Spleen (tissue), 11 donors: Measurements from ENCODE around the gene ATP5F1E. TPM values are rescaled to one million over a fixed set of nuclear protein-coding genes. Genes with fewer than 3 reads are reported as not detected.

Source experiments
- DNase-seq: peaks from one replicate; pipeline ENCODE4 v3.0.0-alpha.2; 2020
- H3K27ac ChIP-seq, 8 donors: fragments of 200-600 bp; sonication (generic) in 7 of 8; 1 replicate in 4 of 8; 2 replicates in 4 of 8; pipeline versions ENCODE4 v1.5.0 to v1.8.0; 2016 to 2021; ENCODE audit warnings: inconsistent platforms in 4 of 8, mild to moderate bottlenecking in 4 of 8, moderate library complexity in 1 of 8
- H3K27me3 ChIP-seq, 7 donors: fragments of 200-600 bp; sonication (generic) in 6 of 7; replicated peaks in 1 of 7; 1 replicate in 4 of 7; 2 replicates in 3 of 7; pipeline versions ENCODE4 v1.5.0 to v1.8.0; 2016 to 2021; ENCODE audit warnings: inconsistent platforms in 3 of 7, mild to moderate bottlenecking in 1 of 7
- H3K36me3 ChIP-seq, 6 donors: fragments of 200-600 bp; sonication (generic) in 5 of 6; 1 replicate in 4 of 6; 2 replicates in 2 of 6; pipeline versions ENCODE4 v1.5.0 to v1.8.0; 2016 to 2021; ENCODE audit warnings: inconsistent platforms in 2 of 6
- H3K4me1 ChIP-seq, 6 donors: fragments of 200-600 bp; sonication (generic) in 5 of 6; 1 replicate in 3 of 6; 2 replicates in 3 of 6; pipeline versions ENCODE4 v1.5.0 to v1.8.0; 2016 to 2021; ENCODE audit warnings: inconsistent platforms in 3 of 6
- H3K4me3 ChIP-seq, 8 donors: fragments of 200-600 bp; sonication (generic) in 7 of 8; 1 replicate in 4 of 8; 2 replicates in 4 of 8; pipeline versions ENCODE4 v1.5.0 to v1.8.0; 2016 to 2021; ENCODE audit warnings: inconsistent platforms in 4 of 8, mild to moderate bottlenecking in 4 of 8, moderate library complexity in 2 of 8
- H3K9me3 ChIP-seq, 8 donors: fragments of 200-600 bp; sonication (generic) in 7 of 8; 1 replicate in 4 of 8; 2 replicates in 4 of 8; pipeline versions ENCODE4 v1.5.0 to v1.8.0; 2016 to 2021; ENCODE audit warnings: inconsistent platforms in 4 of 8
- CTCF ChIP-seq, 11 experiments: fragments of 200-600 bp in 7 of 11; fragments of 450-650 bp in 4 of 11; sonication (generic) in 4 of 11; IDR thresholded peaks in 8 of 11; conservative IDR thresholded peaks in 3 of 11; 1 replicate in 7 of 11; 2 replicates in 4 of 11; pipeline versions ENCODE4 v1.4.0 to v1.8.0; 2016 to 2021; ENCODE audit warnings: antibody characterized with exemption in 11 of 11, inconsistent platforms in 4 of 11, mild to moderate bottlenecking in 1 of 11
- POLR2A ChIP-seq, 3 donors: fragments of 450-650 bp; IDR thresholded peaks; one replicate each; pipeline ENCODE4 v1.5.1; 2017; ENCODE audit warnings: antibody characterized with exemption in 3 of 3, mild to moderate bottlenecking in 1 of 3
- POLR2AphosphoS5 ChIP-seq, 3 donors: sonication (generic); formaldehyde crosslinking; IDR thresholded peaks; one replicate each; pipeline ENCODE4 v1.5.1; 2017; ENCODE audit warnings: antibody characterized with exemption in 3 of 3
- WGBS, 5 donors: extraction: QIAGEN DNeasy Blood & Tissue Kit in 3 of 5; methylation state at CpG; one replicate each; pipeline versions ENCODE4 v1.1.5 to v1.1.7; 2013 to 2018; 5-methylcytosine and 5-hydroxymethylcytosine counted together
- intact Hi-C: fragments of 100-400 bp; cut with DNase I; formaldehyde crosslinking; loops from one replicate; pipeline ENCODE4 v1.15.0; 2023; ENCODE audit warnings: low total_unique reads
- polyA plus RNA-seq, 3 donors: library from polyadenylated mRNA; stranded (reverse); fragments of 200-250 nt; gene quantifications; one replicate each; pipeline ENCODE4 v1.2.1, GENCODE V29; 2013
- total RNA-seq, 7 donors: library from RNA; depleted of rRNA in 3 of 7; stranded (reverse); fragments of >200 nt in 3 of 7; fragmentation: NEBNext Ultra II Directional in 4 of 7; extraction: Animal tissue kit (Norgen Biotek cat#: 25700) in 4 of 7; gene quantifications; one replicate each; pipeline versions ENCODE4 v1.1.0 to v1.2.1, GENCODE V29; 2016 to 2021
- donor health status: healthy with polysubstance abuse.
- donor health status: DM: no; HTN: no; CAD: no; lungs with moderate emphysema.
- donor health status: DM: no; HTN: no; CAD: no.
- donor health status: Bipolar disorder and iron deficiency.
- donor health status: healthy.
- donor health status: DM: no; HTN: no; CAD: no.
- donor health status: DM: yes; HTN: yes; CAD: no.

The ATP5F1E gene
- total and polyA plus RNA-seq, 10 donors, result 24.2 to 71.1 (median 64.9) TPM

GRCh38 chr20:59032713-59033059 is 551 bp upstream of the ATP5F1E start:
- no peak for DNase-seq
- Histone ChIP-seq H3K4me3 (peak overlapping the region; percentile 62 to 97 (median 86)), H3K27me3 (no peaks in the 10 kb centered on the region), H3K36me3 (peaks cover 7 to 70% (median 53%) of the 10 kb centered on the region in 6 donors), H3K27ac (peak overlapping the region; percentile 36 to 96 (median 91)), H3K9me3 (no peaks in the 10 kb centered on the region), H3K4me1 (peaks cover 31 to 65% (median 49%) of the 10 kb centered on the region in 6 donors)
- no peak for TF ChIP-seq POLR2A (IDR thresholded peaks at IDR 0.05)
- peak in 4 of 11 experiments; percentile 10 to 21 (median 13) for TF ChIP-seq CTCF (IDR thresholded peaks at IDR 0.05 in 8 of 11, conservative IDR thresholded peaks at IDR 0.05 in 3 of 11)
- intact Hi-C loops, result loop anchor here (10.0 kb wide), 1 partner anchor 48 kb away; the partner anchor contains the start of gene NELFCD
- 2 to 7% (median 3%) methylated on average over 12 to 13 of the region's 13 CpGs for WGBS, 5 donors

- no peak for TF ChIP-seq POLR2A (IDR thresholded peaks at IDR 0.05)
- TF ChIP-seq CTCF (IDR thresholded peaks at IDR 0.05 in 8 of 11, conservative IDR thresholded peaks at IDR 0.05 in 3 of 11), result no peak
- TF ChIP-seq POLR2AphosphoS5 (IDR thresholded peaks at IDR 0.05), result no peak
- intact Hi-C loops, result loop anchor here (10.0 kb wide), 1 partner anchor 47 kb away; the partner anchor contains the start of gene NELFCD
- peak overlapping the region; percentile 89 to 96 (median 92) for H3K27ac ChIP-seq
- H3K36me3 ChIP-seq, result peaks cover 7 to 70% (median 51%) of the 10 kb centered on the region in 6 donors
- no peaks in the 10 kb centered on the region for H3K9me3 ChIP-seq
- DNase-seq, result no peak
- WGBS, 5 donors, result 11 to 18% (median 15%) methylated on average over 11 to 13 of the region's 13 CpGs
- peak overlapping the region; percentile 62 to 97 (median 86) for H3K4me3 ChIP-seq
- peaks cover 31 to 65% (median 59%) of the 10 kb centered on the region in 6 donors for H3K4me1 ChIP-seq
- H3K27me3 ChIP-seq, result no peaks in the 10 kb centered on the region
Measured at GRCh38 chr20:59031564-59032022, 542 bp downstream of the ATP5F1E start.

GRCh38 chr20:59030911-59031563 is 1.1 kb downstream of the ATP5F1E start:
- peaks cover 7 to 70% (median 48%) of the 10 kb centered on the region in 6 donors for H3K36me3 ChIP-seq

More at GRCh38 chr20:59030911-59031563, 1.1 kb downstream of the ATP5F1E start:
- intact Hi-C loops, result loop anchor here (10.0 kb wide), 1 partner anchor 46 kb away; the partner anchor contains the start of gene NELFCD
- DNase-seq, result no peak
- Histone ChIP-seq H3K4me1 (peaks cover 31 to 70% (median 61%) of the 10 kb centered on the region in 6 donors), H3K27me3 (no peaks in the 10 kb centered on the region), H3K27ac (peak overlapping the region in 7 of 8 donors; percentile 89 to 96 (median 91)), H3K4me3 (peak overlapping the region; percentile 62 to 97 (median 86)), H3K9me3 (no peaks in the 10 kb centered on the region)
- 61 to 73% (median 64%) methylated on average over 7 of the region's 7 CpGs for WGBS, 5 donors
- TF ChIP-seq CTCF (IDR thresholded peaks at IDR 0.05 in 8 of 11, conservative IDR thresholded peaks at IDR 0.05 in 3 of 11), result no peak
